HL-60/S4 treated with phorbol 12-myristate 13-acetate at 8.2 ng/mL for 4 days and 3 days (cell line): Measurements from ENCODE around the gene GPR37.

Source experiments
- in situ Hi-C: fragments of 300-500 bp; cut with MboI; formaldehyde crosslinking; loops from 2 replicates; pipeline ENCODE4 v1.15.0; 2022; ENCODE audit warnings: low sequenced_read_pairs

The GPR37 gene, protein sequence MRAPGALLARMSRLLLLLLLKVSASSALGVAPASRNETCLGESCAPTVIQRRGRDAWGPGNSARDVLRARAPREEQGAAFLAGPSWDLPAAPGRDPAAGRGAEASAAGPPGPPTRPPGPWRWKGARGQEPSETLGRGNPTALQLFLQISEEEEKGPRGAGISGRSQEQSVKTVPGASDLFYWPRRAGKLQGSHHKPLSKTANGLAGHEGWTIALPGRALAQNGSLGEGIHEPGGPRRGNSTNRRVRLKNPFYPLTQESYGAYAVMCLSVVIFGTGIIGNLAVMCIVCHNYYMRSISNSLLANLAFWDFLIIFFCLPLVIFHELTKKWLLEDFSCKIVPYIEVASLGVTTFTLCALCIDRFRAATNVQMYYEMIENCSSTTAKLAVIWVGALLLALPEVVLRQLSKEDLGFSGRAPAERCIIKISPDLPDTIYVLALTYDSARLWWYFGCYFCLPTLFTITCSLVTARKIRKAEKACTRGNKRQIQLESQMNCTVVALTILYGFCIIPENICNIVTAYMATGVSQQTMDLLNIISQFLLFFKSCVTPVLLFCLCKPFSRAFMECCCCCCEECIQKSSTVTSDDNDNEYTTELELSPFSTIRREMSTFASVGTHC

DNA sequence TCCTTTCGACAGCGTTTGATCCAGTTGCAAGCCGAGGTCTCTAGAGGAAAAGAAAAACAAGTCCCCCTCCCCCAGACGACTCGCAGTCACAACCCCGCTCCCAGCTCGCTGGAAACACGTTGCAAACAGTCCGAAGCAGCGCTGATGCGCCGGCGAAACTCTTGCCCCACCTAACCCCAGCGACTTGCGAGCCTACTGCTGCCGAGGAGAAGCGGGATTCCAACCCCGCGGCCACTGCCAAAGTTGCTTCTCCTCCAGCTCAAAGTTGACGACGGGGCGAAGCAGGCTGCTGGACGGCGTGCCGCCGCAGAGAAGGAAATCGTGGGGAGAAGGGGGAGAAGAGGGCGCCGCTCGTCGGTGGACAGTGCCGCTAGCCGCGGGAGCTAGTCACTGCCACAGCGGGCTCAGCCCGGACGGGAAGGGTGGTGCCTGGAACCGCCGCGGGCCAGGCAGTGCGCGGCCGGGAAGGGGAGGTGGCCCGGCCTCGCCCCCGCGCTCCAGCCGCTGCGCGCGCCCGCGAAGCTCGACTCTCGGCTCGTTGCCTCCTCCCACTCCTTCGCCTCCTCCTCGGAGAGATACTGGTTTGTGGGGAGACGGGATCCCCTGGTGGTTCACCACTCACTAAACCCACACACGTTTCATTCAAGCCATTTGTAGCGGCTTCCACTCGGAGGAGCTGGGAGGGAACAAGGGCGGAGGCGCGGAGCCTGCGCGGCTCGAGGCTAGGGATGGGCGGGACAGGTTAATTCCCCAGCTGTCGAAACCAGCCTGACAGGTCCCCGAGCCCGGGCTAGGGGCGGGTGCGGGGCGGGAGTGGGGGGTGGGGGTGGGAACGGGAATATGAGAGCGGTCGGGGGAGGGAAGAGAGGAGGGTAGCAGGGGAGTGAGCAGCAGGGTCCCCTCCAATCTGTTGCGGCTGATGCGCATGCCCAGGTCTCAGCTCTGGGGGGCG lies at the start of gene GPR37:
TSS of gene GPR37 (minus strand) at position 392 of the 952 bp plus-strand sequence. CDS start 816 bp downstream, outside the sequence.
- in situ Hi-C loops, result no loop called here

DNA sequence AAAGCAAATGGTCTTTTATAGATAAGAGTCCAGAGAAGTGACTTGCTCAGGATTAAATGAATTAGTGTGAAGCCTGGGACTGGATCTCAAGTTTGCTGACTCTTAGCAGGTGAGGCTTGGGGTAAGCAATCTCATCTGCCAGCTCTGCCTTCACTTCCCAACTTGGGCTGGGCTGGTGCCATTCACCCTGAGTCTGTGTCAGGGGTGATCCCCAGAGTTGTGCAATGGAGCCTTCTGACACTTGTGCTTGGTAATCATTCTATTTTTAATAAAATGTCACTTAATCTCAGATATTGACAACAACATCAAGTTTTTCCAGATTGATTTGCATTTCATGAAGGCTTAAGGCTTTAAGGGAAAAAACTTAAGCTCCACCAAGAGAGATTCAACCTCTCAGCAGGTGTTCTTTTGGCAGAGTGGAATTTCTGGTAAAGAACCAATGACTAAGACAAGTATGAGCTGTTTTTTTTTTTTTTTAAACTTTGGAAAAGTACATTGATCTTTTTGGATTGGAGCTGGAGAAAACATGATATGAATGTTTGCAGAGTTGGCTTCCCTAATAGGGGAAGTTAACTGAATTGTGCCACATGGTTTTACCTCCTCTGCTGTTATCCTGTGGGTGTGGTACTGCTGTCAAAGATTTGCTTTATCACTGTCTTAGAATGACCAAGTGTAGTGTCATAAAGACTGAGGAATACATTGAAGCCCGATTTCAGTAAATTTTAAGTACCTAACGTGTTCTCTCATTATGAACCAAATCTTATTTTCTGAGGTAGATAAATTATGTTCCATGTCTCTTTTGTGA lies 48.6 kb upstream of the GPR37 start:
- in situ Hi-C loops, result no loop called here

DNA sequence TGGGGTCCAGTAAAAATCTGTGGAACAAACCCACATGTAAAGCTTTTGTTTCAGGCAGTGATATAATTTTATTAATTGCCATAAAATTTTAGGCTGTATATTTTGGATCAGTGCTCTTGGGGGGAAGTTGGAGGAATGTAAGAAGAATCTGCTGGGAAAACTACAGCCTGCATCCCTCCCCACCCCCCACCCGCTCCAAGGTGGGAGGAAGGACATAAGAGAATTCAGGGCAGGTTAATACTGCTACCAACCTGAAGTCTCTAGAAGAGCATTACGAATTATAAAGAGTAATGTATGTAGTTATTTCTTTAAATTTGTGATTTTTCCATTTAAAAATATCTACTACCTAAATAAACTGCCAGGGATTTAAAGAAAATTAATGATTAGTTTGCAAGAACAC lies 47.2 kb upstream of the GPR37 start:
- in situ Hi-C loops, result no loop called here

DNA sequence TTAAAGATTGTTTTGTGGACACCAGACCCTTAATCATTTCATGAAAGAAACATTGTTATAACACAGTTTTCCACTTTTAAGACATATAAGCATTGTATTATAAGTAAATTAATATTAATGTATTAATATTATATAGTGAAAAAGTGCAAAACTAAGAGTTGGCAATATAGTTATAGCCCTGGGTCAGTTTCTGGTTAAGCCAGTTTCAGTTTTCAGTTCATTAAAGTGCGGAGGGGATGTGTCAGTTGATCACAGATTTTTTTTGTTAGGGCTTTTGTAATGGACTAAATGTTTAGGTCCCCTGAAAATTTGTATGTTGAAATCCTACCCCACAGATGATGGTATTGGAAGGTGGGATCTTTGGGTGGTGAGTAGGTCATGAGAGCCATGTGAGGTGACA lies 45.7 kb upstream of the GPR37 start:
- in situ Hi-C loops, result no loop called here

DNA sequence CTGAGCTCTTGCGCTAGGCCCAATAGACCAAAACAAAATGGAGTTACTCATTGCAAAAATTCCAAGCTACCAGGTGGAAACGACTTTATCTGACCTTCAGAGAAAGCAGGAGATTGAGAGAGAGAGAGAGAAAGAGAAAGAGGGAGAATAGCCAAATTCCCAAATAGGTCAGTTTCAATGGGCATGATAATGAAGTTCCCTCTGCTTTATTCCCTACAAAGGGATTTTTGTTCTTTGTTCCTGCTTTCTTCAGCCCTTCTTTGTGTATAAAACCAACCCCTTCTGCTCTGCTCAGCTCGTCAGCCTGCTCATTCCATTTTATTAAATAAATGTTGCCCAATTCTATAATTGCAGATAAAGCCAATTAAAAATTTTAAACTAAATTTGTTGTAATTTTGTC lies 45.0 kb upstream of the GPR37 start:
- in situ Hi-C loops, result no loop called here

DNA sequence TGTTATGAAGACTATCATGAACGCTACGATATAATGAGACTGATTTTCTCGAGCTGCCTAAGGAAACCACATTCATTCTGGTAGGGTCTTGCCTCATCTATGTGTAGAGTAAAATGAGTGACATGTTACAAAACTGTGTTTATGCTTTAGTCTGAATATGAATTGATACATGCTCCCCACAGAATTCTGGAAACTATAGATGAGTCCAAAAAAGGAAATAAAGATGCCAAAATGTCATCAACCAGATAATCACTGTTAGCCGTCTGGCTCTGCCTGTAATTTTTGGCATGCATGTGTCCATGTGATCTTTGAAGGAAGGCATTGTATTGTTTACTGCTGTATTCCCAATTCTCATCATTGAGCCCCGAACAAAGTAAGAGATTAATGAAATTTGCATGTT lies 42.6 kb upstream of the GPR37 start:
- in situ Hi-C loops, result no loop called here

DNA sequence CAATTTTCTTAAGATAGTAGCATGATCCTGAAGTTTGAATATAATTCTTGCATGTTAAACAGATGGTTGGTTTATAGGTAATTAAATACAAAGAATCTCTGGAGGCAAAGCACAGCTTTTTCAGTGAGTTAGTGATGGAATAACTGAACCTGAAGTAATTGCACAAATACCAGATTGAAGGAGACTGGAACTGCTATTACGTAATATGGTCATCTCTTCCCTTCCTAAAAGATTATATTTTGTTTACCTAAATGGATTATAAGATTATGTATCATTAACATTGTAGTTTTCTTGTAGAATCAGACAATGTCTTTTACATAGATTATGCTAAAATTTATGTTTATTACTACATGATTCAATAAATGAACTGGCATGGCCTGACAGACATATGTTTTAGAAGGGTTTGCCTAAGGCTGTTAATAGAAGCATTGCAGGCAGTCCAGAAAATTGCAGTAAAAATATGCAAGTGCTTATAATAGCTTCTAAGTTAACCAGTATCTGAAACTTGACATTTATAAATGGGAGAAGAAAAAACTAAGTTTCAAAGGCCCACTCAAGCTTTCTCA lies 35.8 kb upstream of the GPR37 start:
- in situ Hi-C loops, result no loop called here

DNA sequence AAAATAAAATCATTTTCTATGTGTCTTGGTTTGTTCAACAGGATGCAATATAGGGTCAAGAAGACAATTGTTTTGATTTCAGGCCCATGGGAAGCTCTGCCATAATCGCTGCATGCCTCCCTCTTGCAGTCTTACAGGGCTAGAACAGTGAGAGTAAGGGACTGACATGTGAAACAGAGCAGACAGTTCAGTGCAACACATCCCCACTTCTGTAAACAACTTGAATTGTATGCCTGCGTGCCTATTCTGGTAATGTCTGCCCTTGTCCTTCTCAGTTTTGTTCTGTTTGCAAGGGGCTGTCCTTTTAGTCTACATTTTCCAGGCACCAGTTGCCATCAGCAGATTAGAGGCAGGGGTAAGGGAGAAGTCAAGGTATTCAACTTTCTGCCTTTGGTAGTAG lies 34.8 kb upstream of the GPR37 start:
- in situ Hi-C loops, result no loop called here

DNA sequence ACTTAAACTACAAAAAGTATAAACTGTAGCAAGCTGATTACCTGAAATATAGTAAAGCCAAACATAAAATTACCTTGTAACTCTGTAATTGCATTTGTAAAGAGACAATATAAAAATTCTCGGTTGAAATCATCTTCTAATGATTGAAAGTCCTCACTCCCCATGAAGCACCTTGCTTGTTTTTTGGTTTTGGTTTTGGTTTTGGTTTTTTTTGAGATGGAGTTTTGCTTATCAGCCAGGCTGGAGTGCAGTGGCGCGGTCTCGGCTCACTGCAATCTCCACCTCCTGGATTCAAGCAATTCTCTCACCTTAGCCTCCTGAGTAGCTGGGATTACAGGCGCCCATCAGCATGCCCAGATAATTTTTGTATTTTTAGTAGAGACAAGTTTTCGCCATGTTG lies 33.9 kb upstream of the GPR37 start:
- in situ Hi-C loops, result no loop called here

DNA sequence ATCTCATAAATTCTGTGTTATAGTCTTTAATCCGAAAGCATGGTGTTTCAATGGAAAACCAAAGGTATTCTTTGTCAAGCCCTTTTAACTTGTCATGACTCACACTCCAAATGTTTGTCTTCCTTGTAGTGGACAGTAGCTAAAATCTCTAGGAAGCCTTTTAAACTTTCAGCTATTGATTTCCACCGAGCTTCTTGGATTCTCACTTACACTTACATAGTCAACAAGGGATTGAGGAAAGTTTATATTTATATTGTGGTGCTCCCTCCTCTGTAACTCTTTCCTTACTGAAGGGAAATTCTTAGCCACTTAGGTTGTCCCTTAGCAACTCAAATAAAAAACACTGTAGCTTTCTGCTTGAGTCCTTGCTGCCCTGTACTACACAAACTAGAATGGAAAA lies 31.2 kb upstream of the GPR37 start:
- in situ Hi-C loops, result no loop called here

DNA sequence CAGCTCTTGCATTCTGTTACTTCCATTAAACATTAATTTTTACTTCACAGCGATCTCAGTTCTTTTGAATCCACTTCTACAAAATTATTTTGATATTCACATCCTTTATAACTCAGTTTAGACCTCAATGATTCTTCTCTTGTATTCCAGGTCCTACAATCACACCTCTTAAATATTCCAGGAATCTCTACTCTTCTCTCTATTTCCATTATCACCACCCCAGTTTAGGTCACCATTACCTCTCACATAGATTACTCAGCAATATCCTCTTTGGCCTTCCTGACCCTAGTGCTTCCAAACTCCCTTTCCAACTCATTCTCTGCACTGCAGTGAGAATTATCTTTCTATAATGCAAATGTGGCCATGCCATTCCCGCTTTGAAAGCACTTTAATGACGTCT lies 27.1 kb upstream of the GPR37 start:
- in situ Hi-C loops, result no loop called here

DNA sequence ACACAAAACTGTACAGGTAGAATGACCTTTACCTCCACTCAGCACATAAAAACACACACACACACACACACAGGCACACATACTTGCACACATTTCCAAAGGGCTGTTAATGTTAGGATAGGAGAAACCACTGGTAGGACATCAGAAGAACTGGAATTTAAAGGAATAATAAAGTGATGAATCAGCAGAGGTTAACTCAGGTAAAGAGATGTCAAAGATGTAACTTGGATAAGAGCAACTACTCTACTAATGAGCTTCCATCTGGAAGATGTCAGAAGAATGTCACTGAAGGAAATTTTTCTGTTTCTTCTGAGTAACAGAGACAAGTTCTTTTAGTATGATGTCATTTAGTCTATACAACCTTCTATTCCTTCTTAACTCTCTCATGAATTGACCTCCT lies 26.4 kb upstream of the GPR37 start:
- in situ Hi-C loops, result no loop called here

DNA sequence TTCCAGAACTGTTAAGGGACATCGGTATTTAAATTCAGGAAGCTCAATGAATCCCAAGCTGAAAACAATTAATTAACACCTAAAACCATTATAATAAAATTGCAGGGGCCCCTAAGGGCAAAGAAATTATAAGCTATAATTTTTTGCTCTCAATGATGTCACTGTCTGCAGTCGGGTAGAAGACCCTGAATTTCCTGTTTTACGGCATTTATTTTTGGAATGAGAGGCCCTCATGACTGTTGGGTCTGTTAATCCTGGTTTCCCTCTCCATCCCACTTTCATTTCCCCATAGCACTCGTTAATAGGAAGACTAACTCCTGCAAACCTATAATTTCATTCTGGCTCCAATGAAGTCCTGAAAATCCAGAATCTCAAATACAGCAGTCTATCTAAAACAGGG lies 25.8 kb upstream of the GPR37 start:
- in situ Hi-C loops, result no loop called here

DNA sequence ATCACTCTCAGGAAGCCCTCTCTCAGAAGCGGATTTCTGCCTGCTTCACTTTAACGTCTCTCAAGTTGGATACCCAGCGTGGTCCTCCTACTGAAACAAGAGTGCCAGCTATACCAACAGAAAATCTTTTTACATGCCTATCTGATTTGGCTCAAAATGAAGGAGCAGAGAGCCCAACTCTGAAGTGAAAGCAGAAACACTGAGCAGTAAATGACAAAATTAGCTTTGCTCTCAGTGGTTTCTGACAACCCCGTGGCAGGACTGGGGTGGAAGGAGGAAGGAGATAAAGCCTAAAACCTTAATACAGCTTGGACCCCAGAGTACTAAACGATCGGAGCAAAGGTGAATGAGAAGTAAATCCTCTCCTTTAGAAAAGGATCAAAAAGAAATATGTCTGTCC lies 25.1 kb upstream of the GPR37 start:
- in situ Hi-C loops, result no loop called here

DNA sequence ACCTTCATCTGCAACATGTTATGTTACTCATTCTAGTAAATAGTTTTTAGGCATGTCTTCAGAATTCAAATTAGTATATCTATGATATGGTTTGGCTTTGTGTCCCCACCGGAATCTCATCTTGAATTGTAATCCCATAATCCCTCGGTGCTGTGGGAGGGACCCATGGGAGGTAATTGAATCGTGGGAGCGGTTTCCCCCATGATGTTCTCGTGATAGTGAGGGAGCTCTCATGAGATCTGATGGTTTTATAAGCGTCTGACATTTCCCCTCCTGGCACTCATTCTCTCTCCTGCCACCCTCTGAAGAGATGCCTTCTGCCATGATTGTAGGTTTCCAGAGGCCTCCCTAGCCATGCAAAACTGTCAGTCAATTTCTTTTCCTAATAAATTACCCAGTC lies 20.4 kb upstream of the GPR37 start:
- in situ Hi-C loops, result no loop called here

DNA sequence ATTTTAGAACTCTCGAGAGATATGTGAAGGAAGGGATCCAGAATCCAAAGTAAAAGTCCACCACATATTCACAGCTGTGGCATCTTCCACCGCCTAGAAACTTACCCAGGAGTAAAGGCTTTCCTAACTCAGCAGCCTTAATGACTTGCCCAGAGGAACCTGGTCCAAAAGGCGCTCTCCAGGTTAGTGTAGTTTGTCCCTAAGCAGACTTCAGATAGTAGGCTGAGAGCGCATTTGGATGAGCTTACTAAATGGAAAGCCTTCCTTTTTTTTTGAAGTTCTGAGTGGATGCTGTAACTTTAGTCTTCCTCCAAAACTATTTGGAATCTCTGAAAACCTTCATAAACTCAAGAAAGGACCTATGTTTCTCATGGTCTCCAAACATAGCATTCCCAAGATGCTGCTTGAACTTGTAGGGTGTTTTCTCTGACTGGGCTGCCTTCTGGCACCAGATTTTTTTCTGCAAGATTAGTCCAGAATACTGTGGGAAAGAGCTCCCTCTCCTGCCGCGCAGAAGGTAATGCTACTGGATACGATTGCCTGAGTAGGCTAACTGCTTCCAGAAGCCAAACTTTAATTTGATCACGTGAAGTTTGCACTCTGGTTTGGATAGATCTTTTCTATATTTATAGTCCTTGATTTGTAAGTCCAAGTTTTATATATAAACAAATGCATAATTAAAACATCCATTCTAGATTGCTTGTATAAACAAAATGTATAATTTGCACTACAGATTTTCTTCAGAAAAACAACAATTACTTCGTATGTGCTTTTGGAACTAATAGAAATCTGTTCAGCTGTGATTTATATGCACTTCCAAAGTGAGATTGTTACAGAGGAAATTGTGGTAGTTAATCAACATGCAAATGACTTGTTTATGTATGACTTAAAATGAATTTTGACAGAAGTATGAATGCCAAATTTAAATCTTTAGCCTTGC lies 19.6 kb upstream of the GPR37 start:
- in situ Hi-C loops, result no loop called here

DNA sequence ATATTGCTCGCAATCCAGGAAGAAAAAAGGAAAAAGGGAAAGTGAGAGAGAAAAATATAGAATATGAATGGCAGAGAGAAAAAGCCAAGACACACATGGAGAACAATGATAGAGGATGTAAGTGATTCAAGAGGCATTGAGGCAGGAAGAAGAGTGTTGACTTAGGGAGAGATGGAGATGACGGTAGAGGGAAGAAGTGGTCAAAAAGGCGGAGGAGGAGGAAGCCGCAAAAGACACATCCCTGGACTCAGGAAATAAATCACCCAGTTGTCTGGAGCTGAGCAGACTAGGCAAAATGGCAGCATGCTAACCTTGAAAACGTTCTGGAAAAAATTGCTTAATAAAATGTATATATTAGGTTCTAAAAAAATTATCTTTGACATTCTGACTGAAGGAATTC lies 17.7 kb upstream of the GPR37 start:
- in situ Hi-C loops, result no loop called here

DNA sequence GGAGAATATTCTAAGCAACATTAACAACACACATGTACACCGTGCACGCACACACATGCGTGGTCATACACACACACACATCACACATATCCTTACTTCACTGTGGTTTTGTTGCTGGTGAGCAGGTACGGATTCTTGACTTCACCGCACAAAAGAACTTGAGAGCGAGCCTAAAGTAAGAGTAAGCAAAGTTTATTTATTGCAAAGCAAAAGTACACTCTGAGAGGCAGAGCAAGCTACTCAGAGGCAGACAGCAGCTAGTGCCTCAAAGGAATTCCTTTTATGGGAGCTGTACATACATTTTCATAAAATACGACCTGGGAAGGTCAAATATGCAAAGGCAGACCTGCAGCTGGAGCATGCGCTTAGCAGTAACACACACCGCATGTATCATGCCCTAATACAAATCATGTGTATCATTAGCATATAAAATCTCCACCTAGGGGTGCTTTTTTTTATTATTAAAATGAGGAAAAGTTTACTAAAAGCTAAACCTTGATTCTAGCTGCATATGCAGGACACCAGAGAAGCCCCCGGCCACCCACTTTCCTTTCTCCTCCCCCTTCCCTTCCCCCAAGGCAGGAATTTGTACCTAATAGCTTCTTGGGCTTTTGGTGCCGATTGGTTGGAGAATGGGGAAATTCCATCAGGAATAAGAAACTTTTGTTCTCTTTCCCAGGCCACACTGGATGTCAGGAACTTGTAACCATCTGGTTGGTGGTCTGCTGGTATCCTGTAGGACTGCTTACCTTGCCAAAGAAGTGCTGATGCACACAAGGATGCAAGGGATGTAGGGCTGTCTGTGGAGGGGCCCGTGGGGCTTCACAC lies 16.5 kb upstream of the GPR37 start:
- in situ Hi-C loops, result no loop called here
